Measurements from ENCODE around the gene TRIM52. TPM values are rescaled to one million over a fixed set of nuclear protein-coding genes. Genes with fewer than 3 reads are reported as not detected.

Gene TRIM52
- total and polyA plus RNA-seq, 9 of the 15 experiments (the other 6 are each of a cell fraction or from before 2014, with no cell fraction given), result 3.3 to 21.9 (median 13.5) TPM

- TF ChIP-seq THRA (IDR thresholded peaks at IDR 0.05) (no peak), NR2C1 (IDR thresholded peaks at IDR 0.05) (no peak), NR2C1 (tag; IDR thresholded peaks at IDR 0.05) (no peak), MGA (IDR thresholded peaks at IDR 0.05) (no peak), ZSCAN32 (CRISPR knock-in tag; IDR thresholded peaks at IDR 0.05) (no peak)
- TF ChIP-seq, protein P1, sequence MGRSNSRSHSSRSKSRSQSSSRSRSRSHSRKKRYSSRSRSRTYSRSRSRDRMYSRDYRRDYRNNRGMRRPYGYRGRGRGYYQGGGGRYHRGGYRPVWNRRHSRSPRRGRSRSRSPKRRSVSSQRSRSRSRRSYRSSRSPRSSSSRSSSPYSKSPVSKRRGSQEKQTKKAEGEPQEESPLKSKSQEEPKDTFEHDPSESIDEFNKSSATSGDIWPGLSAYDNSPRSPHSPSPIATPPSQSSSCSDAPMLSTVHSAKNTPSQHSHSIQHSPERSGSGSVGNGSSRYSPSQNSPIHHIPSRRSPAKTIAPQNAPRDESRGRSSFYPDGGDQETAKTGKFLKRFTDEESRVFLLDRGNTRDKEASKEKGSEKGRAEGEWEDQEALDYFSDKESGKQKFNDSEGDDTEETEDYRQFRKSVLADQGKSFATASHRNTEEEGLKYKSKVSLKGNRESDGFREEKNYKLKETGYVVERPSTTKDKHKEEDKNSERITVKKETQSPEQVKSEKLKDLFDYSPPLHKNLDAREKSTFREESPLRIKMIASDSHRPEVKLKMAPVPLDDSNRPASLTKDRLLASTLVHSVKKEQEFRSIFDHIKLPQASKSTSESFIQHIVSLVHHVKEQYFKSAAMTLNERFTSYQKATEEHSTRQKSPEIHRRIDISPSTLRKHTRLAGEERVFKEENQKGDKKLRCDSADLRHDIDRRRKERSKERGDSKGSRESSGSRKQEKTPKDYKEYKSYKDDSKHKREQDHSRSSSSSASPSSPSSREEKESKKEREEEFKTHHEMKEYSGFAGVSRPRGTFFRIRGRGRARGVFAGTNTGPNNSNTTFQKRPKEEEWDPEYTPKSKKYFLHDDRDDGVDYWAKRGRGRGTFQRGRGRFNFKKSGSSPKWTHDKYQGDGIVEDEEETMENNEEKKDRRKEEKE (IDR thresholded peaks at IDR 0.05; ENCODE audit: borderline replicate concordance in 1 of 2, control insufficient read depth in 1 of 2, low read depth in 2 of 2, low read length in 1 of 2), result peak in 1 of 2 experiments; percentile 38; a peak in 1 of 4 replicates
- TF ChIP-seq, protein P2, sequence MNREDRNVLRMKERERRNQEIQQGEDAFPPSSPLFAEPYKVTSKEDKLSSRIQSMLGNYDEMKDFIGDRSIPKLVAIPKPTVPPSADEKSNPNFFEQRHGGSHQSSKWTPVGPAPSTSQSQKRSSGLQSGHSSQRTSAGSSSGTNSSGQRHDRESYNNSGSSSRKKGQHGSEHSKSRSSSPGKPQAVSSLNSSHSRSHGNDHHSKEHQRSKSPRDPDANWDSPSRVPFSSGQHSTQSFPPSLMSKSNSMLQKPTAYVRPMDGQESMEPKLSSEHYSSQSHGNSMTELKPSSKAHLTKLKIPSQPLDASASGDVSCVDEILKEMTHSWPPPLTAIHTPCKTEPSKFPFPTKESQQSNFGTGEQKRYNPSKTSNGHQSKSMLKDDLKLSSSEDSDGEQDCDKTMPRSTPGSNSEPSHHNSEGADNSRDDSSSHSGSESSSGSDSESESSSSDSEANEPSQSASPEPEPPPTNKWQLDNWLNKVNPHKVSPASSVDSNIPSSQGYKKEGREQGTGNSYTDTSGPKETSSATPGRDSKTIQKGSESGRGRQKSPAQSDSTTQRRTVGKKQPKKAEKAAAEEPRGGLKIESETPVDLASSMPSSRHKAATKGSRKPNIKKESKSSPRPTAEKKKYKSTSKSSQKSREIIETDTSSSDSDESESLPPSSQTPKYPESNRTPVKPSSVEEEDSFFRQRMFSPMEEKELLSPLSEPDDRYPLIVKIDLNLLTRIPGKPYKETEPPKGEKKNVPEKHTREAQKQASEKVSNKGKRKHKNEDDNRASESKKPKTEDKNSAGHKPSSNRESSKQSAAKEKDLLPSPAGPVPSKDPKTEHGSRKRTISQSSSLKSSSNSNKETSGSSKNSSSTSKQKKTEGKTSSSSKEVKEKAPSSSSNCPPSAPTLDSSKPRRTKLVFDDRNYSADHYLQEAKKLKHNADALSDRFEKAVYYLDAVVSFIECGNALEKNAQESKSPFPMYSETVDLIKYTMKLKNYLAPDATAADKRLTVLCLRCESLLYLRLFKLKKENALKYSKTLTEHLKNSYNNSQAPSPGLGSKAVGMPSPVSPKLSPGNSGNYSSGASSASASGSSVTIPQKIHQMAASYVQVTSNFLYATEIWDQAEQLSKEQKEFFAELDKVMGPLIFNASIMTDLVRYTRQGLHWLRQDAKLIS (CRISPR knock-in tag; IDR thresholded peaks at IDR 0.05), result no peak
Observed at GRCh38 chr5:181236471-181236870, 24.5 kb downstream of the TRIM52 start (continued).
